NCI-H2227 treated with DMSO at 0.1 percent for 48 hours (cell line): ENCODE results near the gene SORCS2.

Experiments
- DNase-seq: peaks from one replicate; lab custom pipeline; 2025; lab: John Stamatoyannopoulos, UW

The SORCS2 gene

GRCh38 chr4:7186031-7186430 lies 6.3 kb upstream of the SORCS2 start:
- no peak for DNase-seq

DNA sequence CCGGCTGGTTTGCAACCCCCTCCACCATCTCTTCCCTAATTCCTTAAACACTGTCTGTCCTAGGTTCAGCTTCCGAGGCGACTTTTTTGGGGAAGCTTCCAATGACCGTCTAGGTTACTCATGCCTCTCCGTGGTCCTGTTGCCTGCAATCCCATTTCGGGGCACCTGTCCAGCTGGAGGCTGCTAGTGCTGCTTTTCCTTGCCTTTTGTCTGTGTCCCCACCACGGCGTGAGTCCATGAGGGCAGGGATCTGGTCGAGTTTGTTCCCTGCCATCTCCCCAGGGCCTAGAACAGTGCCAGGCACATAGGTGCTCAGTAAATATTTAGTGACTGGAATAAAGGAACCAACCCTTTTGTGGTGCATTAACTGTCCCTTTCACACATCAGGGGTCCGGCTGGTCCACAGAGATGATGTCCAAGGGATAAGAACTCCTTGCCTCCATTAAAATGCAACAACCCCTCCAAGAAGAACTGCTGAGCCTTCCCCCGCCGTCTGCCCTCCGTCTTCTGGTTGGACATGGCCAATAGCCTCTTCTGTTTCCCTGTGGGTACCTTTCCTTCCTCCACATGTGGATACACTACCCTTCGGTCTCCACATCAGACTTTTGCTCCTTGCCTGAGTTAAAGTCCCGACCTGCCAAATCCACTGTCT lies 5.7 kb upstream of the SORCS2 start:
- no peak for DNase-seq

- DNase-seq = no peak
Measured at GRCh38 chr4:7187168-7187535, 5.2 kb upstream of the SORCS2 start.

GRCh38 chr4:7187691-7188090 lies 4.6 kb upstream of the SORCS2 start:
- DNase-seq = no peak

- DNase-seq = no peak
Measured at GRCh38 chr4:7189066-7189465, 3.3 kb upstream of the SORCS2 start.

GRCh38 chr4:7189475-7190277 lies 2.7 kb upstream of the SORCS2 start:
- DNase-seq = no peak

GRCh38 chr4:7190278-7190594 lies 2.1 kb upstream of the SORCS2 start:
- no peak for DNase-seq

DNA sequence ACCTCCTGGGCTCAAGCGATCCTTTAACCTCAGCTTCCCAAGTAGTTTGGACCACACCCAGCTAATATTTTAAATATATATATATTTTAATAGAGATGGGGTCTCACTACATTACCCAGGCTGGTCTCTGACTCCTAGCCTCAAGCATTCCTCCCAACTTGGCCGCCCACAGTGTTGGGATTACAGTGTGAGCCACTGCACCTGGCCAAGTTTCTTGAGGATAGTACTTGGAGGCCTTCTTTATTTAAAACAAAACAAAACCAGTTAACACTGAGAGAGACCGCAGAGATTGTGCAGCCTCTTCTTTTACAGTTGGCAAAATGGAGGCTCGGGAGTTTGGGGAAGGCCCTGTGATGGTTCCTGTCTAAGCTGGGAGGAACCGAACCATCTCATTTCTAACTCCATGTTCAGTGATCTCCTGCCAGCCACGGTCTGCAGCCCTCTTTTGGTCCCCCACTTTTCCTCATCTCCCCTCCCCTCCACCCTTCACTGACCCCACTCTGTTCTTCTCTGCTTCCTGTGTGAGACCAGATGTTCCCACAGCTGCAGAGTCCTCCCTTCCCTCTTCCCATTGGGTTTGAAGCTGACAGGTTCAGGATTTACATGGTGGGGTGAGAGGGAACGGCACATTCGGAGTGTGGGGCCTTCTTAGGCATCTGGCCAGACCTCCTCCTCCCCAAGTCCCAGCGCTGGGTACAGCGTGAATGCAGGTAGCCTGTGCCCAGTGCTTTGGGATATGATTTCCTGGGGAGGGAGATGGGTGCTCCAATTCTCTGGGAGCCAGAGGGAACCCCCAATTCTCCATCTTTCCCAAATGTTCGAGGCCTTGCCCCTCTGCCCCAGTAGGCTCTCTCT lies 1.4 kb upstream of the SORCS2 start:
- no peak for DNase-seq

DNA sequence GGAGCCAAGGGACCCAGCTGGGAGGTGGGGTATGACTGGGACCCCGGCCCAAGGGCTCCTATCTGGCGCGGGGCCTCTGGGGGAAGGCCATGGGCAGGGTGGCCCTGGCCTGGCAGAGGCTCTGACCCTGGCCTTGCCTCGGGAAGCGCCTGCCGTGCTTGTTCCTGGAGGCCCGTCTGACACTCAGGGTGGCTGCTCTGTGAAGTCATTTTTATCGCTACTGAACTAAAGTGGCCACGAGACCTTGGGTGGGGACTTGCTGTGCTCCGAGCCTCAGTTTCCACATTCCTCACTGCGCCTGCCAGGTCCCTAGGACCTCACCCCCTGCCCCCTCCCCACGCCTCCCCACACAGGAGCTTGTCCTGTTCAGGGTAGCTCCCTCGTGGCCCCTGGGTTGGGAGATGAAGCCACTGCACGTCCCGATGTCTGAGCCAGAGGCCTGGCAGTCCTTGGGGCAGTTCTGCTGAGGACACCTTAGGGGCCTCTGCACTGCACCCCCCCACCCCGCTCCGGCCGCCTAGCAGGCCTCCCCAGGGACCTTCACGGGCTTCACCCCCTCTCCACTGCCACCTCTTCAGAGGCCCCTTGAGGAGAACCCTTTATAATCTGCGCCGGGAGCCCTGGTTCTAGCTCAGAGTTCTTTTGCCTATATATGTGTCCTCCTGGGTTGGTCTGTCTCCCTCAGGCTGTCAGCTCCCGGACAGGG lies 639 bp upstream of the SORCS2 start:
- DNase-seq = no peak

- no peak for DNase-seq
Measured at GRCh38 chr4:7193030-7193958, 956 bp downstream of the SORCS2 start.

GRCh38 chr4:7194251-7195140 lies 2.2 kb downstream of the SORCS2 start:
- DNase-seq = no peak

DNA sequence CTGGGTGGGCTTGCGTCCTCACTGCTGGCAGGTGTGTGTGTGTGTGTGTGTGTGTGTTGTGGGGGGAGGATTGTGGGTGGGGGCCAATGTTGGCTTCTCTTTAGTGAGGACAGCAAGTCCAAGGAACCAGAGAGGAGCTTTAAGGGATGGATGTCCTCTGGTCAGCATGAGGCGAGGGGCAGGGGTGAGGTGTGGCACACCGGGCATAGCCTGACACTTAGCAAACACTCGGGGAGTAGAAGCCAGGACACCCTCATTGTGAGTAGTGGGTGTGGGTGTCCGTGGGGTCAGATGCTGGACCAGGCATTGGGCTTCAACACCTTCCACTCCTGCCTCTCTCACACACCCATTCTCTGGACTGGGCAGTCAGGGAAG lies 2.8 kb downstream of the SORCS2 start:
- DNase-seq = no peak

DNA sequence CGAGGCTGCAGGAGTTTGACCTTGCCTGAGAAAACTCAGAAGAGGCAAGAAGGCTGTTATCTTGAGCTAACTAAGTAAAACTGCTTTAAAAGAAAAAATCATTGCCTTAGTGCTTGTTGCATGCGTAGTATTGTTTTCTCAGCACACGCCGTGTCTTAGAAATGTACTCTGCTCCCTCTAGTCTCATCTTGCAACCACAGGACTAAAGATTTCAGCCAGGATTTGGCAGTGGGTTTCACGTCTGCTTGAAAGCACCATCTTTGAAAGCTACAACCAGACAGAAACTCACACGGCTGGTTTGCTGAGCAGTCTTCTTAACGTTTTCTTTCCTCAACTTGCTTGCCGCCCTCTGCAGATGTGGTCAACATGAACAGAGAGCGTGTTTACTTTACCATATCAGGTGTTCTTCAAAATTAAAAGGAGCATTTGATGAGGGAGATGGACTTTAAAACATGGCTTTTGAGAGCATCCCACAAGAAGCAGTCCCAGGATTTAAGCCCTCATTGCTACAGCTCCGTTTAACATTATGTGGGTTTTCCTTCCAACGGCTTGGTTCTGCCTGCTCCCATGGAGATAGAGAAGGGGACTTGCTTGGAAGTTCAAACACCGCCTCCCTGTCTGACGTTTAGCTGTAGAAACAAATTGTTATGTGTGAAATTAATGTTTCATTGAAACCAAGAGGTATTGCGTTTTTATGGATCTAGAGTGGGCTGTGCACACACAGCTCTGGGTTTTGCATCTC lies 3.4 kb downstream of the SORCS2 start:
- no peak for DNase-seq

DNA sequence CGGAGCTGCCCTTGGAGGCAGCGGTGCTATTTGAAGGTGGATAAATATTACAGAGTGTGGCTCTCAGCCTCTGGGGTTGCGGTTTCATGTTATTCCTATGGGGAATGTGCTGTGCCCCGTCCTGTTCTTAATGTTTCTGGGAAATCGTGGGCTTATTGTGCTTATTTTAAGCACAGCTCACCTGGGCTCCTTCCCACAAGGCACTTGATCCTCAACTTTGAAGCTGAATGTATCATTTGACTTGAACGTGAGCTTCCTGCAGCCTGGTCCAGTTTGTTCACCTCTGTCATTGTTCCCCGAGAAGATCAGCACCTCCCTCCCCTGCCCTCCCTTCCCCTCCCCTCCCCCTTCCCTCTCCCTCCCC lies 3.9 kb downstream of the SORCS2 start:
- DNase-seq = no peak

DNA sequence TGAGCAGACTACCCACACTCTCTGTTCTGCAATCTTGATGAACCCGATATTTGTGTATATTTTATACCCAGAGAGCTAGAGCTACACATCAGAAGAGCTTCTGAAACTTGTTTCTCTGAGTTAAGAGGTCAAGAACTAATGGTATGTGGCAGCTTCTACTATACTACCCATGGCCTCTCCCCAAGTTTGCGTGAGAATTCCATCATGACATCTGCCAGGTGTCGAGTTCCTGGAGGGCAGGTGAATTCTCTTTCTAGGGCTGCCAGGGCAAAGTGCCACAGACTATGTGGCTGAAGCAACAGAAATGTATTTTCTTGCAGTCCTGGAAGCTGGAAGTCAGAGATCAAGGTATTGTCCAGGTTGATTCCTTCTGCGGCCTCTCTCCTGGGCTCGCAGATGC lies 4.4 kb downstream of the SORCS2 start:
- DNase-seq = no peak

GRCh38 chr4:7197910-7198309 lies 5.6 kb downstream of the SORCS2 start:
- no peak for DNase-seq

DNA sequence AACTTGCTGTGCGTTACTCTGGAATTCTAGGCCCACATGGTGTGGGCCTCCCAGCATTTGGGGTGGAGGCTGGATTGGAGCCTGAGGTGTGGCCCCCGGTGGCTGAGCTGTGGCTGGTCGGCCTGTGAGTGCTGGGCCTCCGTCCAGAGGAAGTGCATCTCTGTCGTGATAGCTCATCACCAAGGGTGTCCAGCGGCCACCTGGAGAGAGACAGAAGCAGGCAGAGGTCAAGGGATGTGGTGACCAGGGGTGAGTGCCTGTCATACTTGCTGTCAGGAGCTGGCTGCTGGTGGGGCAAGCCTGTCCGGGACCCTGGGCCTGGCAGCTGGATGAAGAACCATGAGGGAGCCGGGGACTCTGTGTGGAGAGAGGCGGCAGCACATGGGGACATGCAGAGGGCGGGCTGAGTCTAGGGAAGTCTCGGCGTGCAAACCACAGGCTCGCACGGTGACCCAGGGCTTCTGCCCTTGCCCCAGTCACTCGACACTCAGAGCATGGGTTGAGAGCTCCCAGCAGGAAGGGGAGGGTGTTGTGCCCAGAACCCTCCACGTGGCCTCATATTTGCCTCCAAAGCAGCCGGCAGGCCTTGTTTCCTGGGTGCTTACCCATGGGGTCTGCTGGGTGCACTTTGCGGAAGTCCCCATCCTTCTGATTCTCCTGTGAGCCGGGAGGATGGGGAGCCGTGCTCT lies 6.2 kb downstream of the SORCS2 start:
- DNase-seq = no peak

DNA sequence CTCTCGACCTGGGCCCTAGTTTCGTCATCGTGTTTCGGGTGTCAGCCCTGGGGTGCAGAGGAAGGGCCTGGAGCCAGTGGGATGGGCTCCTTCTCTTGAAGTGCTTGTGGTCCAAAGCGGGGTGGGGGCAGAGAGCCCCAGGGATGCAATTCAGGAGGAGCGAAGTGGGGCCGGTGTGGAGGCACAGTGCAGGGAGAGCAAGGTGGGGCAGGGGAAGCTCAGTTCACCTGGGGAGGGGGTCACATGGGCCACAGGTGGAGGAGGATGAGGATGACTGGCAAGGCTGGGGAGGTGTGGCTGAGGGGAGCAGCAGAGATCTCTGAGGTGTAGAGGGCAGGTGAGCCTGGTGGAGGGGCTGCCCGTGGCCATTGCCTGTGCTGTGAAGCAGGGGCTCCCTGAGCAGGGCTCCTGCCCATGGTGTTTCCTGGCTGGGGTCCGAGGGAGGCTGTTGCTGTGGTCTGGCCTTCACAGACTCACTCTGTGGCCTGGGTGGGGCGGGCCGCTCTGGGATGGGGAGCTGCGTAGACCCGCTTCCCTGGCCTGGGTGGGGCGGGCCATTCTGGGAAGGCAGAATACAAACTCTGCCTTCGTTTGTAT lies 6.9 kb downstream of the SORCS2 start:
- no peak for DNase-seq
